GM12891 (cell line): ENCODE measurements around the gene OAT.

Experiments
- DNase-seq: peaks from one replicate; pipeline ENCODE4 v3.0.0; 2011; ENCODE audit warnings: low spot score; ENCODE audit not compliant: insufficient read length
- FAIRE-seq: peaks from 2 replicates; lab custom pipeline; 2011; peaks lifted over from hg19 to GRCh38; lab: Jason Lieb, UNC
- PAX5 ChIP-seq: IDR thresholded peaks from 2 replicates; pipeline ENCODE4 v1.6.1; 2011; ENCODE audit warnings: low read length, moderate library complexity, mild to moderate bottlenecking; ENCODE audit not compliant: insufficient read depth, severe bottlenecking
- POLR2A ChIP-seq: IDR thresholded peaks from 2 replicates; pipeline ENCODE4 v1.6.1; 2011; ENCODE audit warnings: low read depth, low read length, control low read depth
- POLR2AphosphoS5 ChIP-seq: IDR thresholded peaks from 2 replicates; pipeline ENCODE4 v1.6.1; 2011; ENCODE audit warnings: low read depth, low read length, control low read depth
- POU2F2 ChIP-seq: IDR thresholded peaks from 2 replicates; pipeline ENCODE4 v1.6.1; 2011; ENCODE audit warnings: low read depth, mild to moderate bottlenecking, control low read depth, low read length, moderate library complexity
- SPI1 ChIP-seq: IDR thresholded peaks from 2 replicates; pipeline ENCODE4 v1.6.1; 2011; ENCODE audit warnings: low read depth, low read length, control low read depth
- TAF1 ChIP-seq: IDR thresholded peaks from 2 replicates; pipeline ENCODE4 v1.6.1; 2011; ENCODE audit warnings: low read depth, low read length, control low read depth

The OAT gene

GRCh38 chr10:124347956-124348355 lies 70.8 kb downstream of the OAT start:
- FAIRE-seq (no peak), DNase-seq (no peak)
- TF ChIP-seq TAF1 (no peak), PAX5 (no peak), SPI1 (no peak), POLR2AphosphoS5 (no peak), POU2F2 (no peak), POLR2A (no peak)
